ENCODE measurements around the gene LRIT1.

LRIT1 gene

DNA sequence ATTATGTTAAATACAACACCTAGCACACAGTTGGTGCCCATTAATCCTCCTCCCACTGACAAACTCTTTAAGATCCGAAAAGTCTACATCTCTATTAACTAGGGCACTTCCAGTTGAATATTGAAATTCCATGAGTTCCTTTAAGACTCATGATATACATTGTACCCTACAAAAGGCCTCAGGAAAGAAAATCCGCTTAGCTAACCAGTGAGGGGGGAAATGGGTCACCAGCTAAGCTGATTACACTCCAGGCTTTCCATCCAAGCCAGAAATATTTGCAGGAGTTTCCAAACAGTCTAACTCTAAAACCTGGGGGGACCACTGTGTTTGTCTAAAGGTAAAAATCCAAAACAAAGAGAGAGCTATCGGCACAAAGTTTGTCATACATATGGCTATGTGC lies 14.7 kb downstream of the LRIT1 start:
- Histone ChIP-seq H3K9me3 (ENCODE audit: insufficient read depth, low read depth, low read length) (no peaks in the 10 kb centered on the region), H3K27me3 (ENCODE audit: insufficient read depth, low read length, poor library complexity, severe bottlenecking) (no peaks in the 10 kb centered on the region), H3K4me1 (ENCODE audit: insufficient read depth, low read length, poor library complexity, severe bottlenecking) (no peaks in the 10 kb centered on the region), H3K36me3 (ENCODE audit: insufficient read depth, low read length) (no peaks in the 10 kb centered on the region), H3K4me2 (ENCODE audit: low read depth, low read length, poor library complexity, severe bottlenecking) (no peak overlapping the region), H3K9ac (ENCODE audit: low read depth, low read length, poor library complexity, severe bottlenecking) (no peak overlapping the region), H2AFZ (ENCODE audit: low read length) (no peak overlapping the region), H4K20me1 (ENCODE audit: insufficient read depth, low read length, poor library complexity, severe bottlenecking) (no peaks in the 10 kb centered on the region), H3K9me2 (replicated peaks; ENCODE audit: low read depth, low read length) (no peaks in the 10 kb centered on the region), H3K4me3 (ENCODE audit: low read length, poor library complexity, severe bottlenecking) (no peak overlapping the region), H3K79me2 (ENCODE audit: insufficient read depth, low read length) (no peaks in the 10 kb centered on the region), H3F3A (ENCODE audit: low read depth) (no peaks in the 10 kb centered on the region)
- TF ChIP-seq, protein P1, sequence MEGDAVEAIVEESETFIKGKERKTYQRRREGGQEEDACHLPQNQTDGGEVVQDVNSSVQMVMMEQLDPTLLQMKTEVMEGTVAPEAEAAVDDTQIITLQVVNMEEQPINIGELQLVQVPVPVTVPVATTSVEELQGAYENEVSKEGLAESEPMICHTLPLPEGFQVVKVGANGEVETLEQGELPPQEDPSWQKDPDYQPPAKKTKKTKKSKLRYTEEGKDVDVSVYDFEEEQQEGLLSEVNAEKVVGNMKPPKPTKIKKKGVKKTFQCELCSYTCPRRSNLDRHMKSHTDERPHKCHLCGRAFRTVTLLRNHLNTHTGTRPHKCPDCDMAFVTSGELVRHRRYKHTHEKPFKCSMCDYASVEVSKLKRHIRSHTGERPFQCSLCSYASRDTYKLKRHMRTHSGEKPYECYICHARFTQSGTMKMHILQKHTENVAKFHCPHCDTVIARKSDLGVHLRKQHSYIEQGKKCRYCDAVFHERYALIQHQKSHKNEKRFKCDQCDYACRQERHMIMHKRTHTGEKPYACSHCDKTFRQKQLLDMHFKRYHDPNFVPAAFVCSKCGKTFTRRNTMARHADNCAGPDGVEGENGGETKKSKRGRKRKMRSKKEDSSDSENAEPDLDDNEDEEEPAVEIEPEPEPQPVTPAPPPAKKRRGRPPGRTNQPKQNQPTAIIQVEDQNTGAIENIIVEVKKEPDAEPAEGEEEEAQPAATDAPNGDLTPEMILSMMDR (conservative IDR thresholded peaks at IDR 0.05; ENCODE audit: low read length), result no peak
- TF ChIP-seq EZH2phosphoT487 (IDR thresholded peaks at IDR 0.05; ENCODE audit: borderline replicate concordance), result no peak

DNA sequence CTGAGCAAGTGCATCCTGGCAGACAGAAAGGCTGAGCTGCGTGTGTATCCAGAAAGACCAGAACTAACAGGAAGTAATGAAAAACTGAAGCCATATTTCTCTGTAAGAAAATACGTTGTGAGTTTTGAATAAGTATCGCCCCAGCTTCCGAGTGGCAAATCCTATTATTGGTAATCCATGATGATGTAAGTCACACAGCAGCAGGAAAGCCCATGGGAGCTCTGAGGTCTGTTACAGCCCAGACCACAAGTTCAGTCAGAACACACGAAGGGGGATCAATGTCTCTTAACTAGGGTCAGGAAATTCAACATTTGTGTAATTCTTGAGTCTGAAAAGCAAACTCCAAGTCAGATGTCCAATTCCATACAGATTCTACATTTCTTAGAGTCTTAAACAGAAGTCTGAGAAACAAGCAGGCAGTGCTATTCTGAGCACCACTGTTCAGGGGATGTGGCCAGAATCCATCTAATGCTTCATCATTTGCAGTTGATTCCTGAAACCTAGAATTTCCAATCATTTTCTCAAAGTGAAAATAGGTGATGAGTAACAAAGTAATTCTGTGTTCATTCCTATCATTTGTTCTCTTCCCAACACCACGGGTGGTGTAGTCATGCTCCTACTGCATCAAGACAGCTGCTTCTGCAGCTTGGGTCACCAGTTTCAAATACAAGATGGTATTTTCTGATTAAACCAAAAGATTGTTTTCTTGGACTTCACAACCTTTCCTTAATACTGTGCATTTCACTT lies 15.7 kb downstream of the LRIT1 start, which contains the start of gene LRIT2:
TSS of gene LRIT2 (minus strand) at position 118 of the 747 bp plus-strand sequence. CDS start at position 94, 24 bp downstream.
- H3F3A ChIP-seq (ENCODE audit: low read depth), result no peaks in the 10 kb centered on the region
- H3K9me2 ChIP-seq (replicated peaks; ENCODE audit: low read depth, low read length), result no peaks in the 10 kb centered on the region
- no peaks in the 10 kb centered on the region for H4K20me1 ChIP-seq (ENCODE audit: insufficient read depth, low read length, poor library complexity, severe bottlenecking)
- no peaks in the 10 kb centered on the region for H3K9me3 ChIP-seq (ENCODE audit: insufficient read depth, low read depth, low read length)
- TF ChIP-seq EZH2phosphoT487 (IDR thresholded peaks at IDR 0.05; ENCODE audit: borderline replicate concordance), result no peak
- TF ChIP-seq, protein P1 (conservative IDR thresholded peaks at IDR 0.05; ENCODE audit: low read length), result no peak
- no peak within 1 kb of the TSS for H3K9ac ChIP-seq (ENCODE audit: low read depth, low read length, poor library complexity, severe bottlenecking)
- no peaks in the 10 kb centered on the region for H3K79me2 ChIP-seq (ENCODE audit: insufficient read depth, low read length)
- no peaks in the 10 kb centered on the region for H3K36me3 ChIP-seq (ENCODE audit: insufficient read depth, low read length)
- H3K4me3 ChIP-seq (ENCODE audit: low read length, poor library complexity, severe bottlenecking), result no peak within 1 kb of the TSS
- no peak within 1 kb of the TSS for H2AFZ ChIP-seq (ENCODE audit: low read length)
- H3K4me2 ChIP-seq (ENCODE audit: low read depth, low read length, poor library complexity, severe bottlenecking), result no peak within 1 kb of the TSS
- H3K4me1 ChIP-seq (ENCODE audit: insufficient read depth, low read length, poor library complexity, severe bottlenecking), result no peaks in the 10 kb centered on the region
- H3K27me3 ChIP-seq (ENCODE audit: insufficient read depth, low read length, poor library complexity, severe bottlenecking), result no peaks in the 10 kb centered on the region

- Histone ChIP-seq H3K4me3 (ENCODE audit: low read length, poor library complexity, severe bottlenecking) (no peak overlapping the region), H3K27me3 (ENCODE audit: insufficient read depth, low read length, poor library complexity, severe bottlenecking) (no peaks in the 10 kb centered on the region), H3K4me2 (ENCODE audit: low read depth, low read length, poor library complexity, severe bottlenecking) (no peak overlapping the region), H3K79me2 (ENCODE audit: insufficient read depth, low read length) (no peaks in the 10 kb centered on the region), H3K36me3 (ENCODE audit: insufficient read depth, low read length) (no peaks in the 10 kb centered on the region), H3F3A (ENCODE audit: low read depth) (no peaks in the 10 kb centered on the region), H2AFZ (ENCODE audit: low read length) (no peak overlapping the region), H3K9me2 (replicated peaks; ENCODE audit: low read depth, low read length) (no peaks in the 10 kb centered on the region), H4K20me1 (ENCODE audit: insufficient read depth, low read length, poor library complexity, severe bottlenecking) (no peaks in the 10 kb centered on the region), H3K9ac (ENCODE audit: low read depth, low read length, poor library complexity, severe bottlenecking) (no peak overlapping the region), H3K4me1 (ENCODE audit: insufficient read depth, low read length, poor library complexity, severe bottlenecking) (no peaks in the 10 kb centered on the region), H3K9me3 (ENCODE audit: insufficient read depth, low read depth, low read length) (no peaks in the 10 kb centered on the region)
- TF ChIP-seq EZH2phosphoT487 (IDR thresholded peaks at IDR 0.05; ENCODE audit: borderline replicate concordance), result no peak
- TF ChIP-seq, protein P1 (conservative IDR thresholded peaks at IDR 0.05; ENCODE audit: low read length), result no peak
Observed at GRCh38 chr10:84224411-84225028, 16.8 kb downstream of the LRIT1 start.

Data from Loucy (cell line).